GM12878 (cell line): ENCODE data around the gene NME7. TPM values are rescaled to one million over a fixed set of nuclear protein-coding genes. Genes with fewer than 3 reads are reported as not detected.

ENCODE experiments used
- ATAC-seq: fragments of 200-7000 bp; cut with Tn5 transposase; 3 replicates; pipeline ENCODE4 v1.9.1; 2020; ENCODE audit warnings: mild to moderate bottlenecking, moderate library complexity
- BruUV-seq: library from RNA; stranded (reverse); fragments of 400-500 nt; replicated peaks from 2 replicates; lab custom pipeline; 2021; lab: Mats Ljungman, UMichigan
- CTCF ChIA-PET: fragments of 300-600 bp; sonication (Branson Sonifier 250); formaldehyde crosslinking; extraction: SDS; loops from one replicate; lab custom pipeline; 2021; ENCODE audit warnings: inconsistent platforms; lab: Yijun Ruan, JAX
- POLR2A ChIA-PET: fragments of 350-600 bp; formaldehyde crosslinking; extraction: SDS; loops from one replicate; lab custom pipeline; 2021; ENCODE audit warnings: inconsistent platforms; lab: Charles Lee
- RAD21 ChIA-PET: fragments of 300-600 bp; sonication (Branson Sonifier 250); formaldehyde crosslinking; loops from one replicate; lab custom pipeline; 2023; ENCODE audit warnings: antibody characterized with exemption; ENCODE audit not compliant: unreplicated experiment; lab: Charles Lee
- SMC1A ChIA-PET: fragments of 300-600 bp; sonication (Branson Sonifier 250); formaldehyde crosslinking; loops from one replicate; lab custom pipeline; 2023; ENCODE audit not compliant: unreplicated experiment, uncharacterized antibody; lab: Charles Lee
- DNase-seq: peaks from one replicate; pipeline ENCODE4 v3.0.0-alpha.2; 2011; ENCODE audit warnings: low read depth, low spot score
- FAIRE-seq: peaks from 3 replicates; lab custom pipeline; 2011; peaks lifted over from hg19 to GRCh38; lab: Jason Lieb, UNC
- H2AFZ ChIP-seq: 2 replicates; pipeline ENCODE4 v1.6.0; 2011; ENCODE audit warnings: low read depth, low read length, control low read depth; ENCODE audit not compliant: control insufficient read depth
- H3K27ac ChIP-seq: 2 replicates; pipeline ENCODE4 v1.5.1; 2011; ENCODE audit warnings: control low read depth; ENCODE audit not compliant: control insufficient read depth, insufficient read depth
- H3K27me3 ChIP-seq, 2 experiments: replicated peaks in 1 of 2; 2 replicates each; pipeline versions ENCODE4 v1.6.0 to v1.6.1; 2011; ENCODE audit warnings: low read length in 1 of 2; ENCODE audit not compliant: control insufficient read depth in 2 of 2, insufficient read depth in 2 of 2
- H3K36me3 ChIP-seq, 2 experiments: 2 replicates each; pipeline ENCODE4 v1.5.1; 2011; ENCODE audit warnings: low read length in 1 of 2; ENCODE audit not compliant: control insufficient read depth in 2 of 2, insufficient read depth in 2 of 2
- H3K4me1 ChIP-seq: 2 replicates; pipeline ENCODE4 v1.6.1; 2011; ENCODE audit warnings: mild to moderate bottlenecking, low read length, moderate library complexity, mixed read lengths; ENCODE audit not compliant: control insufficient read depth, insufficient read depth
- H3K4me2 ChIP-seq: 2 replicates; pipeline ENCODE4 v1.6.0; 2011; ENCODE audit warnings: control low read depth; ENCODE audit not compliant: control insufficient read depth, insufficient read depth
- H3K4me3 ChIP-seq: fragments of 200-600 bp; sonication (generic); 2 replicates; pipeline ENCODE4 v1.5.1; 2016
- H3K79me2 ChIP-seq: 2 replicates; pipeline ENCODE4 v1.6.0; 2011; ENCODE audit warnings: low read length; ENCODE audit not compliant: control insufficient read depth, insufficient read depth
- H3K9ac ChIP-seq: 2 replicates; pipeline ENCODE4 v1.8.0; 2011; ENCODE audit warnings: low read length, control low read depth, mixed read lengths; ENCODE audit not compliant: control insufficient read depth, insufficient read depth
- H3K9me3 ChIP-seq: replicated peaks from 3 replicates; pipeline ENCODE4 v1.5.1; 2011; ENCODE audit warnings: mild to moderate bottlenecking, low read length; ENCODE audit not compliant: control insufficient read depth, insufficient read depth
- H4K20me1 ChIP-seq: 2 replicates; pipeline ENCODE4 v1.6.0; 2011; ENCODE audit not compliant: control insufficient read depth, insufficient read depth
- BCL11A ChIP-seq: IDR thresholded peaks from 2 replicates; pipeline ENCODE4 v1.6.1; 2011; ENCODE audit warnings: low read depth, low read length
- CBFB ChIP-seq: IDR thresholded peaks from 2 replicates; pipeline ENCODE4 v1.6.1; 2016; ENCODE audit warnings: antibody characterized with exemption, low read depth
- EED ChIP-seq: sonication (generic); IDR thresholded peaks from 2 replicates; pipeline ENCODE4 v1.6.1; 2016; ENCODE audit warnings: antibody characterized with exemption, low read depth
- FOXK2 ChIP-seq: fragments of 450-650 bp; IDR thresholded peaks from 2 replicates; pipeline ENCODE4 v1.6.1; 2017; ENCODE audit warnings: mild to moderate bottlenecking, moderate library complexity
- KAT2A ChIP-seq: conservative IDR thresholded peaks from 2 replicates; pipeline ENCODE4 v1.6.1; 2011; ENCODE audit warnings: low read depth, low read length; ENCODE audit not compliant: control insufficient read depth
- MYB ChIP-seq: fragments of 150-350 bp; IDR thresholded peaks from 2 replicates; pipeline ENCODE4 v1.6.1; 2014; ENCODE audit warnings: mild to moderate bottlenecking, low read depth, low read length, borderline replicate concordance
- NBN ChIP-seq: fragments of 450-650 bp; IDR thresholded peaks from 2 replicates; pipeline ENCODE4 v1.6.1; 2016
- NFIC ChIP-seq: IDR thresholded peaks from 2 replicates; pipeline ENCODE4 v1.6.1; 2012; ENCODE audit warnings: low read depth, mild to moderate bottlenecking, inconsistent platforms, low read length, moderate library complexity
- NR2C1 ChIP-seq: fragments of 450-650 bp; IDR thresholded peaks from 2 replicates; pipeline ENCODE4 v1.6.1; 2017; ENCODE audit warnings: antibody characterized with exemption, mild to moderate bottlenecking, moderate library complexity
- PBX3 ChIP-seq: IDR thresholded peaks from 2 replicates; pipeline ENCODE4 v1.6.1; 2011; ENCODE audit warnings: mild to moderate bottlenecking, low read depth, low read length, moderate library complexity; ENCODE audit not compliant: insufficient replicate concordance
- SIN3A ChIP-seq: IDR thresholded peaks from 2 replicates; pipeline ENCODE4 v1.6.1; 2012; ENCODE audit warnings: low read depth, low read length, improper control_type of control experiment
- WGBS: methylation state at CpG from one replicate; pipeline ENCODE4 v1.1.6; 2016; ENCODE audit warnings: low lambda C conversion rate; ENCODE audit not compliant: insufficient replicate concordance, insufficient coverage; ENCODE audit errors: missing lambda C conversion rate; 5-methylcytosine and 5-hydroxymethylcytosine counted together
- in situ Hi-C: fragments of 300-500 bp; cut with MboI; formaldehyde crosslinking; loops from 9 replicates; pipeline ENCODE4 v1.14.3; 2018; ENCODE audit warnings: mixed read lengths
- intact Hi-C: fragments of 100-400 bp; cut with micrococcal nuclease; formaldehyde crosslinking; loops from one replicate; pipeline ENCODE4 v1.14.2; 2022; ENCODE audit not compliant: unreplicated experiment
- polyA plus RNA-seq, 11 experiments: library from polyadenylated mRNA; depleted of rRNA in 4 of 11; unstranded in 6 of 11; stranded (reverse) in 5 of 11; fragments of >200 nt; fragmentation: Nextera tagmentation in 4 of 11; fragmentation: Illumina TruSeq in 1 of 11; extraction: Ambion mirVana in 4 of 11; extraction: Trizol in 1 of 11; gene quantifications; 1 replicate in 1 of 11; 2 replicates in 10 of 11; pipeline versions ENCODE4 v1.2.1 to v1.2.3, GENCODE V29; 2011 to 2016; ENCODE audit warnings: inconsistent platforms in 2 of 11, missing spikeins in 2 of 11, low read depth in 1 of 11
- total RNA-seq, 4 experiments: library from RNA; depleted of rRNA in 3 of 4; stranded (reverse); fragments of >200 nt in 3 of 4; fragmentation: Illumina TruSeq in 1 of 4; extraction: Trizol in 1 of 4; gene quantifications; 2 replicates each; pipeline versions ENCODE4 v1.2.1 to v1.2.3, GENCODE V29; 2013 to 2021
- TF ChIP-seq, protein P1 (sequence below): fragments of 450-650 bp; IDR thresholded peaks from 2 replicates; pipeline ENCODE4 v1.6.1; 2017; ENCODE audit warnings: mild to moderate bottlenecking
- TF ChIP-seq, protein P2 (sequence below): fragments of 450-650 bp; IDR thresholded peaks from 2 replicates; pipeline ENCODE4 v1.6.1; 2016; ENCODE audit warnings: mild to moderate bottlenecking
- TF ChIP-seq, protein P3 (sequence below): IDR thresholded peaks from 2 replicates; pipeline ENCODE4 v1.6.1; 2012; ENCODE audit warnings: low read length, inconsistent platforms

The NME7 gene
- total and polyA plus RNA-seq, 10 of the 15 experiments (the other 5 are each of a cell fraction or from before 2014, with no cell fraction given): 1.5 to 15.6 (median 7.2) TPM

GRCh38 chr1:169288011-169288414 is 79.6 kb downstream of the NME7 start:
- no peak overlapping the region for H3K9ac ChIP-seq
- intact Hi-C loops (no loop called here), in situ Hi-C loops (no loop called here)
- ChIA-PET RAD21 (no interaction called here), POLR2A (no interaction called here), CTCF (no interaction called here), SMC1A (no interaction called here)
- TF ChIP-seq PBX3: no peak
- H3K27me3 ChIP-seq: no peaks in the 10 kb centered on the region
- no TSS peak for BruUV-seq
- ATAC-seq (no peak), DNase-seq (no peak), FAIRE-seq (no peak)
- no peak overlapping the region for H3K4me2 ChIP-seq
- no peak overlapping the region for H2AFZ ChIP-seq
- H3K36me3 ChIP-seq: no peaks in the 10 kb centered on the region
- no peak overlapping the region for H3K4me3 ChIP-seq
- no peaks in the 10 kb centered on the region for H4K20me1 ChIP-seq
- WGBS: 100% methylated on average over 1 of the region's 1 CpG
- H3K79me2 ChIP-seq: no peaks in the 10 kb centered on the region
- no peaks in the 10 kb centered on the region for H3K9me3 ChIP-seq
- H3K27ac ChIP-seq: no peak overlapping the region
- H3K4me1 ChIP-seq: no peaks in the 10 kb centered on the region

DNA sequence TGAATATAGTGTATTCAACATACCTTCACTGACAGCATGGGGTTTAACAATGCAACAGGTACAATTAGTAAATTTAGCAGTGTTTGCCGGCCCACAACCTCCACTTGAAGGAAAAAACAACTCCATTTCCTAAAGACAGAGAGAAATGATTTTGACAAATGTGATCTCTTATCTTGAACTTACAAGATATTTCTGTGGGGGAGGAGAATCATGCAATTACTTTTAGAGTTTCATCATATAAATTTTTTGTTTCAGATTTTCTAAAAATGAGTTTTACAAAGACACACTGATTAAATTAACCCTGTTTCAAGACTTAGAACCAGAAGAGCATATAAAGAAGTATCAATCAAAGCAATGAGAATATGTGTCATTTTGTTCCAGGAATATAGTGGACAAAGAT is 80.3 kb downstream of the NME7 start:
- ChIA-PET RAD21 (no interaction called here), POLR2A (no interaction called here), CTCF (no interaction called here), SMC1A (no interaction called here)
- no peaks in the 10 kb centered on the region for H3K4me1 ChIP-seq
- in situ Hi-C loops: no loop called here
- H3K27me3 ChIP-seq: no peaks in the 10 kb centered on the region
- H3K27ac ChIP-seq: no peak overlapping the region
- H3K36me3 ChIP-seq: no peaks in the 10 kb centered on the region
- H3K9me3 ChIP-seq: no peaks in the 10 kb centered on the region
- no TSS peak for BruUV-seq
- intact Hi-C loops: no loop called here
- DNase-seq: no peak
- H3K9ac ChIP-seq: no peak overlapping the region
- no peak for FAIRE-seq
- H3K79me2 ChIP-seq: no peaks in the 10 kb centered on the region
- H3K4me3 ChIP-seq: no peak overlapping the region
- no peaks in the 10 kb centered on the region for H4K20me1 ChIP-seq
- 89% methylated on average over 1 of the region's 1 CpG for WGBS
- H2AFZ ChIP-seq: no peak overlapping the region
- ATAC-seq: no peak
- H3K4me2 ChIP-seq: no peak overlapping the region
- TF ChIP-seq, protein P1, sequence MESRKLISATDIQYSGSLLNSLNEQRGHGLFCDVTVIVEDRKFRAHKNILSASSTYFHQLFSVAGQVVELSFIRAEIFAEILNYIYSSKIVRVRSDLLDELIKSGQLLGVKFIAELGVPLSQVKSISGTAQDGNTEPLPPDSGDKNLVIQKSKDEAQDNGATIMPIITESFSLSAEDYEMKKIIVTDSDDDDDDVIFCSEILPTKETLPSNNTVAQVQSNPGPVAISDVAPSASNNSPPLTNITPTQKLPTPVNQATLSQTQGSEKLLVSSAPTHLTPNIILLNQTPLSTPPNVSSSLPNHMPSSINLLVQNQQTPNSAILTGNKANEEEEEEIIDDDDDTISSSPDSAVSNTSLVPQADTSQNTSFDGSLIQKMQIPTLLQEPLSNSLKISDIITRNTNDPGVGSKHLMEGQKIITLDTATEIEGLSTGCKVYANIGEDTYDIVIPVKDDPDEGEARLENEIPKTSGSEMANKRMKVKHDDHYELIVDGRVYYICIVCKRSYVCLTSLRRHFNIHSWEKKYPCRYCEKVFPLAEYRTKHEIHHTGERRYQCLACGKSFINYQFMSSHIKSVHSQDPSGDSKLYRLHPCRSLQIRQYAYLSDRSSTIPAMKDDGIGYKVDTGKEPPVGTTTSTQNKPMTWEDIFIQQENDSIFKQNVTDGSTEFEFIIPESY: no peak
- TF ChIP-seq EED (no peak), NFIC (no peak), NBN (no peak), FOXK2 (no peak), KAT2A (no peak), BCL11A (no peak), MYB (no peak), NR2C1 (no peak), SIN3A (no peak), CBFB (no peak)
- TF ChIP-seq, protein P2, sequence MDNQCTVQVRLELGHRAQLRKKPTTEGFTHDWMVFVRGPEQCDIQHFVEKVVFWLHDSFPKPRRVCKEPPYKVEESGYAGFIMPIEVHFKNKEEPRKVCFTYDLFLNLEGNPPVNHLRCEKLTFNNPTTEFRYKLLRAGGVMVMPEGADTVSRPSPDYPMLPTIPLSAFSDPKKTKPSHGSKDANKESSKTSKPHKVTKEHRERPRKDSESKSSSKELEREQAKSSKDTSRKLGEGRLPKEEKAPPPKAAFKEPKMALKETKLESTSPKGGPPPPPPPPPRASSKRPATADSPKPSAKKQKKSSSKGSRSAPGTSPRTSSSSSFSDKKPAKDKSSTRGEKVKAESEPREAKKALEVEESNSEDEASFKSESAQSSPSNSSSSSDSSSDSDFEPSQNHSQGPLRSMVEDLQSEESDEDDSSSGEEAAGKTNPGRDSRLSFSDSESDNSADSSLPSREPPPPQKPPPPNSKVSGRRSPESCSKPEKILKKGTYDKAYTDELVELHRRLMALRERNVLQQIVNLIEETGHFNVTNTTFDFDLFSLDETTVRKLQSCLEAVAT: no peak
- TF ChIP-seq, protein P3, sequence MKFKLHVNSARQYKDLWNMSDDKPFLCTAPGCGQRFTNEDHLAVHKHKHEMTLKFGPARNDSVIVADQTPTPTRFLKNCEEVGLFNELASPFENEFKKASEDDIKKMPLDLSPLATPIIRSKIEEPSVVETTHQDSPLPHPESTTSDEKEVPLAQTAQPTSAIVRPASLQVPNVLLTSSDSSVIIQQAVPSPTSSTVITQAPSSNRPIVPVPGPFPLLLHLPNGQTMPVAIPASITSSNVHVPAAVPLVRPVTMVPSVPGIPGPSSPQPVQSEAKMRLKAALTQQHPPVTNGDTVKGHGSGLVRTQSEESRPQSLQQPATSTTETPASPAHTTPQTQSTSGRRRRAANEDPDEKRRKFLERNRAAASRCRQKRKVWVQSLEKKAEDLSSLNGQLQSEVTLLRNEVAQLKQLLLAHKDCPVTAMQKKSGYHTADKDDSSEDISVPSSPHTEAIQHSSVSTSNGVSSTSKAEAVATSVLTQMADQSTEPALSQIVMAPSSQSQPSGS: no peak
